GM12872 (cell line): ENCODE results near the gene SPTBN1.

Experiments
- CTCF ChIP-seq: IDR thresholded peaks from 3 replicates; pipeline ENCODE4 v1.5.1; 2011; ENCODE audit warnings: low read depth, mild to moderate bottlenecking, low read length, moderate library complexity; ENCODE audit not compliant: insufficient read depth

SPTBN1 gene

GRCh38 chr2:54667726-54668650 lies 211.9 kb downstream of the SPTBN1 start:
- TF ChIP-seq CTCF: no peak

GRCh38 chr2:54668711-54669110 lies 212.6 kb downstream of the SPTBN1 start:
- TF ChIP-seq CTCF: no peak

- TF ChIP-seq CTCF: no peak
Observed at GRCh38 chr2:54669677-54670484, 213.8 kb downstream of the SPTBN1 start.

GRCh38 chr2:54670485-54671009 lies 214.4 kb downstream of the SPTBN1 start:
- TF ChIP-seq CTCF: no peak

GRCh38 chr2:54671010-54671409 lies 214.9 kb downstream of the SPTBN1 start:
- TF ChIP-seq CTCF: no peak

- no peak for TF ChIP-seq CTCF
Observed at GRCh38 chr2:54671875-54672589, 215.9 kb downstream of the SPTBN1 start.
